HCT116 (cell line): ENCODE results near the gene TAMALIN.
A peak's percentile ranks its signal among the peaks of the same experiment; 100 is the strongest.

Source experiments
- ATF3 ChIP-seq: IDR thresholded peaks from 2 replicates; pipeline ENCODE4 v1.6.1; 2012
- CTCF ChIP-seq, 3 experiments: fragments of 200-600 bp in 1 of 3; sonication (generic) in 1 of 3; IDR thresholded peaks in 2 of 3; conservative IDR thresholded peaks in 1 of 3; 2 replicates each; pipeline ENCODE4 v1.5.1; 2012 to 2017; ENCODE audit warnings: low read depth in 2 of 3, low read length in 2 of 3, antibody characterized with exemption in 1 of 3, borderline replicate concordance in 1 of 3, control low read depth in 1 of 3, mild to moderate bottlenecking in 1 of 3, mixed read lengths in 1 of 3, mixed run types in 1 of 3, moderate library complexity in 1 of 3; ENCODE audit not compliant: insufficient read depth in 1 of 3
- EZH2 ChIP-seq: fragments of 200-600 bp; sonication (generic); IDR thresholded peaks from 2 replicates; pipeline ENCODE4 v1.6.1; 2017; ENCODE audit warnings: antibody characterized with exemption, mixed run types
- EZH2phosphoT487 ChIP-seq: fragments of 200-600 bp; IDR thresholded peaks from 2 replicates; pipeline ENCODE4 v1.6.1; 2018; ENCODE audit warnings: antibody characterized with exemption, borderline replicate concordance
- MAX ChIP-seq: IDR thresholded peaks from 2 replicates; pipeline ENCODE4 v1.6.1; 2012
- POLR2A ChIP-seq: IDR thresholded peaks from 2 replicates; pipeline ENCODE4 v1.7.0; 2011; ENCODE audit warnings: borderline replicate concordance; ENCODE audit not compliant: insufficient read depth, insufficient read length; ENCODE audit errors: extremely low read depth
- POLR2AphosphoS5 ChIP-seq: IDR thresholded peaks from 2 replicates; pipeline ENCODE4 v1.6.1; 2011; ENCODE audit warnings: mild to moderate bottlenecking, low read depth, low read length, moderate library complexity
- RAD21 ChIP-seq: IDR thresholded peaks from 2 replicates; pipeline ENCODE4 v1.6.1; 2012; ENCODE audit warnings: low read depth, mild to moderate bottlenecking
- REST ChIP-seq: IDR thresholded peaks from 2 replicates; pipeline ENCODE4 v1.6.1; 2012; ENCODE audit warnings: low read depth
- SIN3A ChIP-seq: IDR thresholded peaks from 2 replicates; pipeline ENCODE4 v1.6.1; 2012; ENCODE audit warnings: low read depth
- SRF ChIP-seq: IDR thresholded peaks from 2 replicates; pipeline ENCODE4 v1.6.1; 2012; ENCODE audit warnings: low read depth
- TCF7L2 ChIP-seq: IDR thresholded peaks from 2 replicates; pipeline ENCODE4 v1.7.0; 2011; ENCODE audit warnings: borderline replicate concordance, inconsistent platforms; ENCODE audit not compliant: insufficient read depth, insufficient read length; ENCODE audit errors: extremely low read depth

GRCh38 chr12:52020539-52021336 is 14.0 kb downstream of the TAMALIN start:
- TF ChIP-seq MAX (no peak), CTCF (IDR thresholded peaks at IDR 0.05 in 2 of 3, conservative IDR thresholded peaks at IDR 0.05 in 1 of 3; ENCODE audit: borderline replicate concordance in 1 of 3, insufficient read depth in 1 of 3, low read depth in 2 of 3, low read length in 2 of 3) (peak in 2 of 3 experiments; percentile 72 to 84; a peak in 4 of 6 replicates), ATF3 (no peak), EZH2phosphoT487 (no peak), EZH2 (no peak), SIN3A (no peak), REST (no peak), RAD21 (no peak), POLR2AphosphoS5 (no peak), SRF (no peak), TCF7L2 (no peak), POLR2A (no peak)
